Measurements from ENCODE around the gene INKA1.
A peak's percentile ranks its signal among the peaks of the same experiment; 100 is the strongest.
"Not testable (repeated sequence)": the region's sequence is repeated elsewhere in the genome, so short reads cannot be mapped to it uniquely, and the experiment has no call there.

INKA1 gene

GRCh38 chr3:49802719-49803464 lies at the start of gene INKA1:
Gene INKA1, plus strand, starts transcription at chr3:49803261. Its CDS starts 132 bp downstream, at chr3:49803393.
- DNase-seq (ENCODE audit: low read depth), result peak; percentile 78

- DNase-seq (ENCODE audit: low read depth), result no peak
Observed at GRCh38 chr3:49754536-49754935, 48.5 kb upstream of the INKA1 start.

- no peak for DNase-seq (ENCODE audit: low read depth)
Observed at GRCh38 chr3:49756036-49756435, 47.0 kb upstream of the INKA1 start.

GRCh38 chr3:49757197-49757596 lies 45.9 kb upstream of the INKA1 start:
- DNase-seq (ENCODE audit: low read depth), result no peak

- DNase-seq (ENCODE audit: low read depth), result no peak
Observed at GRCh38 chr3:49759226-49759625, 43.8 kb upstream of the INKA1 start.

- no peak for DNase-seq (ENCODE audit: low read depth)
Observed at GRCh38 chr3:49761661-49762060, 41.4 kb upstream of the INKA1 start.

GRCh38 chr3:49763981-49764380 lies 39.1 kb upstream of the INKA1 start:
- DNase-seq (ENCODE audit: low read depth), result no peak

GRCh38 chr3:49769286-49769915 lies 33.7 kb upstream of the INKA1 start:
- no peak for DNase-seq (ENCODE audit: low read depth)

- DNase-seq (ENCODE audit: low read depth), result no peak
Observed at GRCh38 chr3:49769926-49770325, 33.1 kb upstream of the INKA1 start.

GRCh38 chr3:49771340-49771938 lies 31.6 kb upstream of the INKA1 start:
- no peak for DNase-seq (ENCODE audit: low read depth)

- no peak for DNase-seq (ENCODE audit: low read depth)
Observed at GRCh38 chr3:49772703-49773102, 30.4 kb upstream of the INKA1 start.

GRCh38 chr3:49775538-49775937 lies 27.5 kb upstream of the INKA1 start:
- DNase-seq (ENCODE audit: low read depth), result no peak

GRCh38 chr3:49776101-49776500 lies 27.0 kb upstream of the INKA1 start:
- DNase-seq (ENCODE audit: low read depth), result not testable (repeated sequence)

GRCh38 chr3:49779358-49780079 lies 23.5 kb upstream of the INKA1 start:
- no peak for DNase-seq (ENCODE audit: low read depth)

GRCh38 chr3:49780080-49780974 lies 22.7 kb upstream of the INKA1 start:
- DNase-seq (ENCODE audit: low read depth), result no peak

GRCh38 chr3:49780975-49781365 lies 22.1 kb upstream of the INKA1 start:
- DNase-seq (ENCODE audit: low read depth), result not testable (repeated sequence)

GRCh38 chr3:49781415-49782199 lies 21.5 kb upstream of the INKA1 start:
- DNase-seq (ENCODE audit: low read depth), result no peak

- DNase-seq (ENCODE audit: low read depth), result not testable (repeated sequence)
Observed at GRCh38 chr3:49782277-49782676, 20.8 kb upstream of the INKA1 start.

GRCh38 chr3:49785565-49786356 lies 17.3 kb upstream of the INKA1 start:
- peak; percentile 32 for DNase-seq (ENCODE audit: low read depth)
